Activated CD8-positive, alpha-beta T cell treated with anti-CD3 and anti-CD28 coated beads for 36 hours (primary cell): ENCODE measurements around the gene COL15A1. TPM values are rescaled to one million over a fixed set of nuclear protein-coding genes. Genes with fewer than 3 reads are reported as not detected.

Source experiments
- ATAC-seq: fragments of 200-7000 bp; cut with Tn5 transposase; one replicate; pipeline ENCODE4 v1.10.0; 2021; ENCODE audit warnings: mild to moderate bottlenecking, moderate library complexity
- CTCF ChIA-PET: fragments of 350-600 bp; sonication (Branson Sonifier 250); formaldehyde crosslinking; loops from one replicate; lab custom pipeline; 2021; ENCODE audit warnings: antibody characterized with exemption; lab: Charles Lee
- POLR2A ChIA-PET: fragments of 350-600 bp; sonication (Branson Sonifier 250); formaldehyde crosslinking; loops from one replicate; lab custom pipeline; 2021; ENCODE audit warnings: antibody characterized with exemption; lab: Charles Lee
- DNase-seq: peaks from one replicate; pipeline ENCODE4 v3.0.0-alpha.2; 2020
- H3K27ac Mint-ChIP-seq: one replicate; pipeline ENCODE4 v1.8.0; 2021; ENCODE audit warnings: mild to moderate bottlenecking, mixed read lengths
- H3K27me3 Mint-ChIP-seq: one replicate; pipeline ENCODE4 v1.8.0; 2021; ENCODE audit warnings: mixed read lengths
- H3K36me3 Mint-ChIP-seq: one replicate; pipeline ENCODE4 v1.8.0; 2021; ENCODE audit warnings: low read depth, mixed read lengths
- H3K4me1 Mint-ChIP-seq: one replicate; pipeline ENCODE4 v1.8.0; 2021; ENCODE audit warnings: low read depth, mixed read lengths
- H3K4me3 Mint-ChIP-seq: one replicate; pipeline ENCODE4 v1.8.0; 2021; ENCODE audit warnings: mild to moderate bottlenecking, moderate library complexity, mixed read lengths
- H3K9me3 Mint-ChIP-seq: one replicate; pipeline ENCODE4 v1.8.0; 2021; ENCODE audit warnings: mixed read lengths
- CTCF ChIP-seq: fragments of 200-600 bp; IDR thresholded peaks from one replicate; pipeline ENCODE4 v1.8.0; 2022; ENCODE audit warnings: antibody characterized with exemption, mild to moderate bottlenecking
- intact Hi-C: fragments of 100-400 bp; cut with micrococcal nuclease; formaldehyde crosslinking; loops from one replicate; pipeline ENCODE4 v1.10.0; 2022
- total RNA-seq, 2 experiments: library from RNA; stranded (reverse); gene quantifications; one replicate each; pipeline ENCODE4 v1.2.3, GENCODE V29; 2021

The COL15A1 gene
- total RNA-seq, 2 experiments from 2014 or later = 0.07 TPM; not detected in 1

- ChIA-PET CTCF (no interaction called here), POLR2A (interaction anchor here (1.4 kb wide), 1 partner anchor 16 kb away, joined by 5 read pairs; no protein-coding TSS in a partner anchor)
- Mint-ChIP-seq H3K27ac (no peak overlapping the region), H3K4me3 (no peak overlapping the region), H3K27me3 (no peaks in the 10 kb centered on the region), H3K36me3 (no peaks in the 10 kb centered on the region), H3K9me3 (peaks cover 4% of the 10 kb centered on the region), H3K4me1 (peaks cover 21% of the 10 kb centered on the region)
- no peak for TF ChIP-seq CTCF
- intact Hi-C loops = no loop called here
- ATAC-seq (no peak), DNase-seq (no peak)
Measured at GRCh38 chr9:99042620-99043019, 98.9 kb downstream of the COL15A1 start.

GRCh38 chr9:99044827-99045226, 101.1 kb downstream of the COL15A1 start:
- Mint-ChIP-seq H3K9me3 (peaks cover 4% of the 10 kb centered on the region), H3K4me3 (no peak overlapping the region), H3K27ac (no peak overlapping the region), H3K36me3 (no peaks in the 10 kb centered on the region), H3K4me1 (peaks cover 22% of the 10 kb centered on the region), H3K27me3 (no peaks in the 10 kb centered on the region)
- intact Hi-C loops = no loop called here
- ChIA-PET POLR2A (interaction anchor here (1.4 kb wide), 1 partner anchor 10 kb away, joined by 4 read pairs; no protein-coding TSS in a partner anchor), CTCF (interaction anchor here (1.1 to 1.9 kb wide), 3 partner anchors 18 to 96 kb away, joined by 4 to 6 read pairs (median 4); no protein-coding TSS in a partner anchor)
- no peak for ATAC-seq
- DNase-seq = no peak
- TF ChIP-seq CTCF = no peak

- Mint-ChIP-seq H3K36me3 (no peaks in the 10 kb centered on the region), H3K27ac (no peak overlapping the region), H3K4me3 (no peak overlapping the region), H3K27me3 (no peaks in the 10 kb centered on the region), H3K4me1 (peaks cover 18% of the 10 kb centered on the region), H3K9me3 (peaks cover 4% of the 10 kb centered on the region)
- ChIA-PET POLR2A (interaction anchor here (1.4 kb wide), 1 partner anchor 9 kb away, joined by 4 read pairs; no protein-coding TSS in a partner anchor), CTCF (no interaction called here)
- DNase-seq (no peak), ATAC-seq (no peak)
- TF ChIP-seq CTCF = no peak
- intact Hi-C loops = no loop called here
Measured at GRCh38 chr9:99046068-99046467, 102.4 kb downstream of the COL15A1 start.

GRCh38 chr9:99046542-99047071, 102.9 kb downstream of the COL15A1 start:
- POLR2A ChIA-PET = no interaction called here

More at GRCh38 chr9:99046542-99047071, 102.9 kb downstream of the COL15A1 start:
- H3K9me3 Mint-ChIP-seq = peaks cover 4% of the 10 kb centered on the region
- DNase-seq (no peak), ATAC-seq (no peak)
- H3K36me3 Mint-ChIP-seq = no peaks in the 10 kb centered on the region
- no peaks in the 10 kb centered on the region for H3K27me3 Mint-ChIP-seq
- intact Hi-C loops = no loop called here
- H3K4me3 Mint-ChIP-seq = no peak overlapping the region
- no peak overlapping the region for H3K27ac Mint-ChIP-seq
- peaks cover 13% of the 10 kb centered on the region for H3K4me1 Mint-ChIP-seq
- no peak for TF ChIP-seq CTCF
- CTCF ChIA-PET = no interaction called here
